GM20431 (cell line): ENCODE data around the gene CBLC.

ENCODE experiments used
- in situ Hi-C: fragments of 300-500 bp; cut with MseI, MboI; formaldehyde crosslinking; loops from one replicate; pipeline ENCODE4 v1.15.0; 2020; ENCODE audit warnings: low sequenced_read_pairs; ENCODE audit not compliant: unreplicated experiment

The CBLC gene

DNA sequence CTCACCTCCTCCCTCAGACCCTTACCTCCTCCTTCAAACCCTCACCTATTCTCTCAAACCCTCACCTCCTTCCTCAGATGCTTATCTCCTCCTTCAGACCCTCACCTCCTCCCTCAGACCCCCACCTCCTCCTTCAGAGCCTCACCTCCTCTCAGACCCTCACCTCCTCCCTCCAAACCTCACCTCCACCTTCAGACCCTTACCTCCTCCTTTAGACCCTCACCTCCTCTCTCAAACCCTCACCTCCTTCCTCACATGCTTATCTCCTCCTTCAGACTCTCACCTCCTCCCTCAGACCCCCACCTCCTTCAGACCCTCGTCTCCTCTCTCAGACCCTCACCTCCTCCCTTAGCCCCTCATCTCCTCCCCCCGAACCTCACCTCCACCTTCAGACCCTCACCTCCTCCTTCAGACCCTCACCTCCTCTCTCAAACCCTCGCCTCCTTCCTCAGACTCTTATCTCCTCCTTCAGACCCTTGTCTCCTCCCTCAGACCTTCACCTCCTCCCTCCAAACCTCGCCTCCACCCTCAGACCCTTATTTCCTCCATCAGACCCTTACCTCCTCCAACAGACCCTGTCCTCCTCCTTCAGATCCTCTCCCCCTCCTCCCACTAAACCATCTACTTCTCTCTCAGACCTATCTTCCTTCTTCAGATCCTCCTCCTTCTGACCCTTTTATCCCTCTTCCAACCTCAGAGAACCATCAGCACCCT, 31.6 kb upstream of the CBLC start:
- in situ Hi-C loops = no loop called here

DNA sequence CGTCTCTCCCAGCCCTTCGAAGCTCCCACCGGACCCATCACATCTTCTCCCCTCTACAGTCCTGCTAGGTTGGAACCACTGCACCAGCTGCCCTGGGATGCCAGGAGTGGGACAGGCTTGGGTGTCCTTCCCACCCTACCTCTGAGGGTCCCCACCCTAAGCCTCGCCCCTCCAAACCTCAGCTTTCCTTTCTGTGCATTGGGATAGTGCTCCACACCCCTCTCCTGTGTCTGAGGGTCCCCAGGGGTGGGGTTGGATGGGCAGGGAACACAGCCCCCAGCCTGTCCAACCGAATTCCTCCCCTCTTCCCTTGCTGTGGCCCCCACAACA, 31.1 kb upstream of the CBLC start:
- in situ Hi-C loops = no loop called here

DNA sequence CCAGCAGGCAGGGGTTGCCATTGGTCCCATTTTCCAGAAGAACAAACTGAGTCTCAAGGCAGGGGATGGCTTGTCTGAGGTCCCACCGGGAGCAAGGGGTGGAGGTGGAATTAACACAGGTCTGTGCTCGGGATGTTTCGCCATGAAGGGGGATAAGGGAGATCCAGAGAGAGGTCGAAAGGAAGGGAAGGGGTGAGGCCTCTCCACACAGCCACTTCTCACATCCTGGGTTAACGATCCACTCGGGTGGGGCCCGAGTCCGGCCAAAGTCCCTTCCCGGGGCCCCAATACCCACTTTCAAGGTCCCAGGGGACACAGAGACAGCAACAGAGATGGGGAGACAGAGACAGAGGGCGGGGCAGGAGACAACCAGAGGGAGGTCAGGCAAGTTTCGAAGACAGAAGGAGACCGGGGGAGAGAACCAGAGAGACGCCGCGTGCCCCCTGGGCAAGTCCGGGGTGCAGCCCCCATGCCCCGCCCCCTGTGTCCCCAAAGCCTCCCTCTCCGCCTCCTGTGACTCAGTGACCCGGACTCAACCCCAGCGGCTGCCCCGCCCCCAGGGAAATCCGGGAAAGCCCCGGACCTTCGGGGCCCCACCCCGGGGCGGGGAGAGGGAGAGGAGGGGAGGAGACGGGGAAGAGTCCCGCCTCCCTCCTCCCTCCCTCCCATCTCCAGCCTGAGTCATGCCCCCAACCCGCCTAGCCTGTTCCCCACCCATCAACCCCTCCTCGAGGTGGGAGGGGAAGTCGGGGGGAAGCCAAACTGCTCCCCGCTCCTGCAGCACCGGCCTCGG, 30.5 kb upstream of the CBLC start:
- in situ Hi-C loops = no loop called here

DNA sequence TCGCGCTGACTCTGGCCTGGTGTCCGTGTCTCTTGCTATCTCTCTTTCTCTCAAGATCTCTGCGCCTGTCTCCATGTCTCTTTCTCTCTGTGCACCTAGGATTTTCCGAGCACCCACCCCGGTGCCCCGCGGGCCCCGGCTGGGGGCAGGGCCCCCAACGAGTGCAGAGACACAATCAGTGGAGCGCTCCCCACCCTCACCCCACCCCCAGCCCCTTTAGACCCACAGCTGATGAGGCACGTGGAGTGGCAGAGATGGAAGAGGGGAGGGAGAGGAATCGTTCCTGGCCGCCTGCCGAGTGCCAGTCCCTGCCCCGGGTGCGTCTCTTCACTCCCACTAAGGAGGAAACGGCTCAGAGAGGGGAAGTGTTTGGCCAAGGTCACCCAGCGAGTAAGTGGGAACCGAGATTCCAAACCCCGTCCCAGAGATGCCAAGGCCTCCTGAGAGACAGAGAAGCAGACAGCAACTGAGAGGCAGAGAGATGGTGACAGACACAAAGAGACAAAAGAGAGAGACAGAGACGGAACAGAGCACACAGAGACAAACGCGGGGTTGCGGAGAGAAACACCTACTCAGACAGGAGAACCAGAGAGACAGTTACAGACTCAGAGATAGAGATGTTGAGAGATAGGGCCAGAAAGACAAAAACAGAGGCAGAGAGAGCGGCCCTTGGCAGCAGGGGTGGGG, 29.8 kb upstream of the CBLC start:
- in situ Hi-C loops = no loop called here

DNA sequence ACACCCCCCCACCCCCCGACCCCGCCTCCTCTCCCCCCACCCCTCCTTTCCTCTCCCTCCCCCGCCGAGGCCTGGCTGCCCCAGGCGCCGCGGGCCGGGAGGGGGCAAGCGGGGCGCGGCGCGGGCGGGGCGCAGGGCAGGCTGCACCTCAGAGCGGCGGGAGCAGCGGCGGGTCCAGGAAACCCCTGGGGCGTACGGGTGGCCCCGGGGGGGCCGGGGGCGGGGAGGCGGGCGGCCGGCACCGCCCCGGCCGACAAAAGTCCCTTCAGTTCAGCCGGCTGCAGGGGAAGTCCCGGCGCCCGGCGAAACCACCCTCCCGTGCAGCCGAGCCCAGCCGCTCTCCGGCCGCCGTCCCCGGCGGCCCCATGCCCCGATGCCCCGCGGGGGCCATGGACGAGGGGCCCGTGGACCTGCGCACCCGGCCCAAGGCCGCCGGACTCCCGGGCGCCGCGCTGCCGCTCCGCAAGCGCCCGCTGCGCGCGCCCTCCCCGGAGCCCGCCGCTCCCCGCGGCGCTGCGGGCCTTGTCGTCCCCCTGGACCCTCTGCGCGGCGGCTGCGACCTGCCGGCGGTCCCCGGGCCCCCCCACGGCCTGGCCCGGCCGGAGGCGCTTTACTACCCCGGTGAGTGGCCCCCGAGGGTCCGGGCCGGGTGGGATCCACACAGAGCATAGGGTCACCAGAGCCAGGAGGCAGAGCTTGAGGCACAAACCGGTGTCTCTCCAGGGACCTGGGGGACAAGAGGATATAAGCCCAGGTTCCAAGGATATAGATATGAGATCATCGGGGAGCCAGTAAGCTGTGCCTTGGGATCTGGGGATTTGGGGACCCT, 29.1 kb upstream of the CBLC start, which contains the start of gene BCL3:
Gene BCL3, plus strand, starts transcription at position 283 of the 829 bp plus-strand sequence. Its CDS starts 83 bp downstream, at position 366.
- in situ Hi-C loops = no loop called here

DNA sequence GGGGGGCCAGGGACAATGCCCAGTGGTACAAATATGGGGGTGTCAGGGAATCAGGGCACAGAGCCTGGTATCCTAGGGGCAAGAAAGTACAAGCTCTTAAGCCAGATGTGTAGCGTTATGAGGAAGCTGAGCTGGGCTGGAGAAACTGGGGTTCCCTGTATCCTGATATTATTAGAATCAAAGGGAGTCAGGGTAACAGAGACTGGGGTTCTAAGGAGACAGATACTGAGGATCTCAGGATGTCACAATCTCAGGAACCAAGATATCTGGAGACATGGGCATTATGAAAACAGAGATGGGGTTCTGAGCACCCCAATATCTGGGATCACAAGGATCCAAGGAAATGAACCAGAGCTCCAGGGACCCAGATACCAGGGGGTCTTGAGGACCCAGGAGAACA, 28.4 kb upstream of the CBLC start:
- in situ Hi-C loops = no loop called here

DNA sequence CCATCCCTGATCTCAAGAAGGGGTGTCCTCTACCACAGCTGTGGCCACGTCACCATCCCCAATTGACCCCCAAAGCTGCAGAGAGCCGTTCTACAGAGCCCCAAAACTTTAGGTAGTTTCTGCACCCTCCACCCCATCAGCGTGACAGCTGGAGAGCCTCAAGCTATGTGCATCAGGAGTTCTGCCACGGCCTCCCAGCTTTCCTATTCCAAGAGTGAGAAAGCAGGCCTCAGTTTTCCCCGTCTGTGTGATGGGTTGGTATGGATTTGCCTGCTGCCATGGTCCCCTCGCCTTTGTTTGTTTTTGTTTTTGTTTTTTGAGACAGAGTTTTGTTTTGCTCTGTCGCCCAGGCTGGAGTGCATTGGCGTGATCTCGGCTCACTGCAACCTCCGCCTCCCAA, 27.7 kb upstream of the CBLC start:
- in situ Hi-C loops = no loop called here

DNA sequence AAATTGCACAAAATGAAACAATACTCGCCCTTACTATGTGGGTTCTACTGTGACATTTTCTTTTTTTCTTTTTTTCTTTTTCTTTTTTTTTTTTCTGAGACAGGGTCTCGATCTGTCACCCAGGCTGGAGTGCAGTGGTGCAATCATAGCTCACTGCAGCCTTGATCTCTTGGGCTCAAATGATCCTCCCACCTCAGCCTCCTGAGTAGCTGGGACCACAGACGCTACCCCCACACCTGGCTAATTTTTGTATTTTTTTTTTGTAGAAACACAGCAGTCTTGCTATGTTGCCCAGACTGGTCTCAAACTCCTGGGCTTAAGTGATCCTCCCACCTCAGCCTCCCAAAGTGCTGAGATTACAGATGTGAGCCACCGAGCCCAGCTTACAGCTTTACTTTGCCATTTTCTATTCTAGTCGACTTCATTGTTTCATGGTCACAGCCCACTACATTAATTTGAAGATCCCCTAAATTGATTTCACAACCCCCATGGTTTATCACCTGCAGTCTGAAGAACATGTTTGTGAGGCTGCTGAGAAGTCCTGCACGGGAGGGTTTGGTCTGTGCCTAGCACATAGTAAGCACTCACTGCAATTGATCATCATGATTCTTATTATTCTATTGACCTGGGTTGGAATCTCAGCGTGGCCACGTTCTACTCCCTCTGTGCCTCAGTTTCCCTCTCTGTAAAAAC, 25.4 kb upstream of the CBLC start:
- in situ Hi-C loops = no loop called here

DNA sequence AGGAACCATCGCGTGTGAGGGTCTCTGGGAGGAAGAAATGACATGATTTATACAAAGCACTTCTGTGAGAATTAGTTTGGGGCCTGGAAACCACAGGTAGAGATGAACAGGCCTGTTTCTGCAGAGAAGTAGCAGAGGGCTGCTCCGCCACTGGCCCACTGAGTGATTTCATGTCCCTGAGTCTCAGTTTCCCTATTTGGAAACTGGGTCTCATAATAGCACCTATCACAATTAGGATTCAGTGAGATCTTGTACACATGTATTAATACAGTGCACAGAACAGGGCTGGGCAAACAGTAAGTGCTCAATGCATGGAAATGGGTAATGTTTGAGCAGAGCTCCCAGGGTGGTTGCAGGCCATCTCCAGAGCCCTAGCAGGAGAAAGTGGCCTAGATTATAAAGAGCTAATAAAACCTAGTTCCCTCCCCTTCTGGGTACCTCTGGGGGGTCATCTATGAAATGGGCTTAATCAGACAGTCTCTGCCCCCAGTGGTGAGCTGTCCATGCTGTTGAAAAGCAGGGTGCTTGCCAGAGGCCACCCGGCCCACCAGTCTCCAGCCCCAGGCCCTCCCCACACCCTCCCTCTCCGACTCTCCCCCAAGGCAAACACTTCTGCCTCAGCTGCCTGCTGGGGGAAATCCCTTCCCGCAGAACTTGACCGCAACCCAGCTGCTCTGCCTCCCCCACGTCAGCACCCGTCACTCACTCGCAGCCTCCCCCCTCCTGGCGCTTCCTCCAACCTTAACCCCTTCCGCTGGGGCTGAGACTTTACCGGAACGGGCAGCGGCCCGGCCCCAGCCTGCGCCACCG, 24.7 kb upstream of the CBLC start:
- in situ Hi-C loops = no loop called here

DNA sequence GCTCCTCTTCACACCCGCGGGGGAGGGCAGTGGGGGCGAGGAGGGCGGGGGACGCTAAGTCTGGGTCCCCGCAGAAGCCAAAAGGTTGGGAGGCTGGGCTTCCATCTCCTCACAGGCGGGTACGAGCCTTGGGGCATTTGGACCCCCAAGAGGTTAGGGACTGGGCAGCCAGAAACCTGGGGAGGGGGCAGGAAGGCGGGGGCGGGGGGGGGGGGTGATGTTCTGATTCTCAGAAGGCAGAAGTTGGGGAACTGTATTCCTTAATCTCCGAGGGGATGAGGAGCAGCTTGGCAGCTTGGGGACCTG, 24.1 kb upstream of the CBLC start:
- in situ Hi-C loops = no loop called here

DNA sequence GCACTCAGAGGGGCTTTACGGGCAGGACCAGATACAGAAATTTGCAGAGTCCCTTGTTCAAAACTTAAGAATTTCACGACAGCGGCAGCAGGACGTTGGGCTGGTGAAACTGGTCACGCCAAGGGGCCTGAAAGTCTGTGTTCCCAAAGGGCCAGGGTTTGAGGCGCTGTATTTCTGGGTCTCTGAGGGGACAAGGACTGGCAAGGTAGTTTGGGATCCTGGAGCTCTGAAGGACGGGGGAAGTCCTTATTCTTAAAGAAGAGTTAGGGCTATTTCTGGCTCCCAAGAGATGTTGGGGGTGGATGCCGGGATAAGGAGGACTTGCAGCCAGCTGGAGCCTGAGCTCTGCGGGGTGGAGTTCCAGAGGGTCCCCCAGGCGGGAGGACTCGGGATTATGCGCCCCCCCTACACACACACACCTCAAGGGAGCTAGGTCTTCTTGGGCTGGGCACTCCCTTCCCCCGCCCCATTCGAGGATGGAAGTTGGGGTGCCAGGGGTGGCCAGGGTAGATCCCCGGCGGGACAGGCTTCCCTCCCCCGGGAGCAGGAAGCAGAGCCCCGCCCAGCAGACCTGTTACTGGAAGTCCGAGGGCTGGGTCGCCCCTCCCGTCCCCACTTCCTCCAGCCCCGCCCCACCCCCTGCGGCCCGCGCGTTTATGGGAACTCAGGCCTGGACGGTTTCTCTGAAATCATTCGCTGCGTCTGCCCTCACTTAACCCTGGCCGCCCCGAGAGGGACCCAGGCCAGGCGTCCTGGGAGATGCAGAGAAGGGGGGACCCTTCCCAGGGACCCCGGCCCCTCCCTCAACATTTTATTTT, 23.5 kb upstream of the CBLC start:
- in situ Hi-C loops = no loop called here

DNA sequence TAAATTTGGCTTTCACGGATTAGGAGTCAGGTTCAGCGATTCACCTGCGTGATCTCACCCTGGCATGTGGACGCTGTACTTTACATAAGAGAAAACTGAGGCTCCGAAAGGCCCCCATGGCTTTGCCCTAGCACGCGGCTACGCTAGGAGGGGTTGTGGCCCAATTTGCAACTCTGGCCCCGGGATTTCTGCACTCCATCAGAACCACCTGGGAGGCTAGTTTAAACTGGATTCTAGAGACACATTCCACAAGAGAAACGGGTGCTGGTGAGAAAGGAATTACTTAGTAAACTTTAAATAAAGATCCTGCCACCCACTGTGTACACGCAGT, 23.0 kb upstream of the CBLC start:
- in situ Hi-C loops = no loop called here

DNA sequence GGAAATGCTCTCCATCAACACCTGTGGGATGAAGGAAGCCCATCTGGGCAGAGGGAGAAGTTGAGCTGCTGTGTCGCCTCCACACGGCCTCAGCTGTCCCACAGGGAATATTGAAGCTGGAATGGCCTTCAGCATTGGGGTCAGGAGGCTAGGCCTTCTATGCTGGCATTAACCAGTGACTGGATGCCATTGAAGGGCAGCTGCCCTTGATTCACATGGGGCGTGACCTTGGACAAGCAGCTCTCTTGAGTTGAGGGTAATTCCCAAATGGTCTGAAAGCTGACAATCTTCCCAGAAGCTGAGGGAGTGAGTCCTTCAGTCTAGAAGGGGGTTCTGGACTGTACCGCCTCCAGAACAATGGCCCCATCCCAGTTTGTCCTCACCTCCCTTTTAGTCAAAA, 22.5 kb upstream of the CBLC start:
- in situ Hi-C loops = no loop called here

DNA sequence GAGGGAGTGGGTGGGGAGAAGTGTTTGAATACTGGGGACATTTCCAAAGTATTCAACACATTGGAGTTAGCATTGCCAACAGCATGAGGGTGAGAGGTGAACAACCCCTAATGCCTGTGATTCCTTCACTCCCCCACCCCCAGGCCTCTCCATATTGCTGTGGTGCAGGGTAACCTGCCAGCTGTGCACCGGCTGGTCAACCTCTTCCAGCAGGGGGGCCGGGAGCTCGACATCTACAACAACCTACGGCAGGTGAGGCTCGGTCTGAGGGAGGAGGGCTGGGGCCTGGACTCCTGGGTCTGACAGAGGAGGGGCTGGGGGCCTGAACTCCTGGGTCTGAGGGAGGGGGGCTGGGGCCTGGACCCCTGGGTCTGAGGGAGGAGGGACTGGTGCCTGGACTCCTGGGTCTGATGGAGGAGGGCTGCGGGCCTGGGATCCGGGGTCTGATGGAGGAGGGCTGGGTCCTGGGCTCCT, 21.6 kb upstream of the CBLC start:
- in situ Hi-C loops = no loop called here

DNA sequence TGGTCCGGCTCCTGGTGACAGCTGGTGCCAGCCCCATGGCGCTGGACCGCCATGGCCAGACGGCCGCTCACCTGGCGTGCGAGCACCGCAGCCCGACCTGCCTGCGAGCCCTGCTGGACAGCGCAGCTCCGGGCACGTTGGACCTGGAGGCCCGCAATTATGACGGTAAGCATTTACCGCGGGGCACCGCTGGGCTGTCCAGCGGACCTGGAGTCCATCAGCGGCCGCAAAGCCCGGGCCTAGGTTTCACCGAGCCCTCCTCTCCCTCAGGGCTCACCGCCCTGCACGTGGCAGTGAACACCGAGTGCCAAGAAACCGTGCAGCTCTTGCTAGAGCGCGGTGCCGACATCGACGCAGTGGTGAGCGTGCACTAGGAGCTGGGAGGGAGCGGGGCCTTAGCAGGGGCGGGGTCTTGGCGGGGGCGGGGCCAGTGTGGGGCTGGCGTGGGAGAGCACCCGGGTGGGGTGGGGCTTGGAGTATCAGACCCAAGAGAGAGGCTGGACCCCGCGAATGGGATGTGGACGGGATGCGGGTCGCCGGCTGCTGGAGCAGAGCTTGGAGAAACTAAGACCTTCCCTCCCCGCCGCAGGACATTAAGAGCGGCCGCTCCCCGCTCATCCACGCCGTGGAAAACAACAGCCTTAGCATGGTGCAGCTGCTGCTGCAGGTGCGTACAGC, 20.5 kb upstream of the CBLC start:
- in situ Hi-C loops = no loop called here

DNA sequence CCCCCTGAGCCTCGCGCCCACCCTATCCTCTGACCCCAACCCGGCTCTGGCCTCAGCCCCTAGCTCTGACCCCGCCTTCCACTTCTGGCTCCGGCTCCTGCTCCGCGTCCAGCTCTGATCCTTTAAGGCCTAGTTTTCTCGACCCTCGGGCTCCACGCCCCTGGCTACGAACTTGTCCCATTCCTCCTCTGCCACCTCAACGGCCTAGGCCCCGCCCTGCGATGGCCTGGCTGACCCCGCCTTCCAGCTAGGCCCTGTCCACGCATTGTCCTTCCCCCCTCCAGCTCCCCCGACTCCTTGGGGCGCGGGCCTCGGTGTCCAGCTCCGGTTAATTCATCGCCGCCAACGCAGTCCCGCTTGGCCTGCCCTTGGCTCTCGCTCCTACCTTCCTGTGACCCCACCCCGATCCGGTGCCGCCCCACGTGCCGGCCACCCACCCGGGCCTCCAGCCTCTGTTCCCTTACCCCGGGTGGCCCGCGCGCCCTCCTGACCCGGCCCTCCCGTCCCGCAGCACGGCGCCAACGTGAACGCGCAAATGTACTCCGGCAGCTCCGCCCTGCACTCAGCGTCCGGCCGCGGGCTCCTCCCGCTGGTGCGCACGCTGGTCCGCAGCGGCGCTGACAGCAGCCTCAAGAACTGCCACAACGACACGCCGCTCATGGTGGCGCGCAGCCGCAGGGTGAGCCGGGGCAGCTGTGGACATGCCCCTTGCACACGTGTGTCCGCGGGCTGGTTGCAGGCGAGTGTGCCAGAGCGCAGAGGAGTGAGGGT, 19.8 kb upstream of the CBLC start:
- in situ Hi-C loops = no loop called here

DNA sequence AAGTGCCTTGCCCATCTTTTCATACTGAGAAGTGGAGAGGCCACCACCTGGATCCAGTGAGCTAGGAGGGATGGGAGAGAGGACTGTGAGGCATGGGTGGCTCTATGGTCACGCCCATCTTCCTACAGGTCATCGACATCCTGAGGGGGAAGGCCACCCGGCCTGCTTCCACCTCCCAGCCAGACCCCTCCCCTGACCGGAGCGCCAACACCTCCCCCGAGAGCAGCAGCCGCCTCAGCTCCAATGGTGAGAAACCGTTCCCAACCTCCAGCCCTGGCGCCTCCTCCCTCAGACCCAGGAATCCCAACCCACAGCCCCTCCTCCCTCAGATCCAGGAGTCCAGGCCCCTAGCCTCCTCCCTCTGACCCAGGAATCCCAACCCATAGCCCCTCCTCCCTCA, 19.1 kb upstream of the CBLC start:
- in situ Hi-C loops = no loop called here
